Esophagus squamous epithelium (tissue), 5 donors: Measurements from ENCODE around the gene ADAMTS13. TPM values are rescaled to one million over a fixed set of nuclear protein-coding genes. Genes with fewer than 3 reads are reported as not detected.
"Not testable (repeated sequence)": the region's sequence is repeated elsewhere in the genome, so short reads cannot be mapped to it uniquely, and the experiment has no call there.

Experiments
- DNase-seq: peaks from one replicate; lab custom pipeline; 2025; lab: John Stamatoyannopoulos, UW
- H3K27ac ChIP-seq, 4 donors: fragments of 200-600 bp; sonication (generic); one replicate each; pipeline ENCODE4 v1.5.1; 2016 to 2019; ENCODE audit warnings: mild to moderate bottlenecking in 1 of 4
- H3K27me3 ChIP-seq, 4 donors: fragments of 200-600 bp; sonication (generic); 1 replicate in 3 of 4; 2 replicates in 1 of 4; pipeline versions ENCODE4 v1.5.1 to v1.6.0; 2017 to 2021; ENCODE audit warnings: antibody characterized with exemption in 1 of 4
- H3K36me3 ChIP-seq, 3 donors: fragments of 200-600 bp; sonication (generic); one replicate each; pipeline ENCODE4 v1.5.1; 2016 to 2019
- H3K4me1 ChIP-seq, 3 donors: fragments of 200-600 bp; sonication (generic); one replicate each; pipeline ENCODE4 v1.5.1; 2017 to 2019
- H3K4me3 ChIP-seq, 4 donors: fragments of 200-600 bp; sonication (generic); 1 replicate in 3 of 4; 2 replicates in 1 of 4; pipeline ENCODE4 v1.5.1; 2016 to 2019; ENCODE audit warnings: mild to moderate bottlenecking in 2 of 4, moderate library complexity in 1 of 4
- H3K9me3 ChIP-seq, 3 donors: fragments of 200-600 bp; sonication (generic); one replicate each; pipeline ENCODE4 v1.5.1; 2016 to 2019
- POLR2A ChIP-seq, 4 donors: fragments of 450-650 bp; IDR thresholded peaks; one replicate each; pipeline ENCODE4 v1.6.1; 2017; ENCODE audit warnings: antibody characterized with exemption in 4 of 4, mild to moderate bottlenecking in 4 of 4, moderate library complexity in 3 of 4
- WGBS, 2 donors: methylation state at CpG; one replicate each; pipeline ENCODE4 v1.1.5; 2018; 5-methylcytosine and 5-hydroxymethylcytosine counted together
- intact Hi-C: fragments of 100-400 bp; cut with DNase I; formaldehyde crosslinking; loops from one replicate; pipeline ENCODE4 v1.15.0; 2022
- total RNA-seq, 4 donors: library from RNA; depleted of rRNA; stranded (reverse); fragments of >200 nt; gene quantifications; one replicate each; pipeline ENCODE4 v1.1.0, GENCODE V29; 2016
- TF ChIP-seq, protein P1 (sequence below), 6 experiments: fragments of 450-650 bp in 4 of 6; fragments of 200-600 bp in 2 of 6; sonication (generic) in 2 of 6; IDR thresholded peaks; one replicate each; pipeline ENCODE4 v1.5.1; 2016 to 2019; ENCODE audit warnings: antibody characterized with exemption in 6 of 6, mild to moderate bottlenecking in 4 of 6, moderate library complexity in 4 of 6
- donor health status: DM: yes; HTN: yes; CAD: no.

The ADAMTS13 gene
- total RNA-seq, 4 donors from 2014 or later = 0.21 to 2.5 (median 0.33) TPM

DNA sequence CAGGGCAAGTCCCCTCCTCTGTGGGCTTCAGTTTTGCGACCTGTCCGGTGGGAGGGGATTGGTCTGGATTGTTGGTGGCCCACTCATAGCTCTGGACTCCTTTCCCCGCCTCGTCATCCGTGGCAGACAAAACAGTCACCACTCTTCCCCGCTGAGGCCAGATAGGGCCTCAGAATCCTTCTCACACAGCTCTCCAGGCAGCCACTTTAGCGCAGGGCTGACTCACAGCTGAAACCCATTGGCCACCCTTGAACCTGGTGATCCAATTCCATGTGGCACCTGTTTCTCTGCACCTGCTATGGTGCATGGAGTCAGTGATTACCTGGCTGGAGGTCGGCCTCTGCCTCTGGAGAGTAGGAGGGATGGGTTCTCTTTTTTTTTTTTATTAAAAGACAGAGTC is 21.8 kb downstream of the ADAMTS13 start:
- no peak overlapping the region for H3K27ac ChIP-seq
- TF ChIP-seq, protein P1, sequence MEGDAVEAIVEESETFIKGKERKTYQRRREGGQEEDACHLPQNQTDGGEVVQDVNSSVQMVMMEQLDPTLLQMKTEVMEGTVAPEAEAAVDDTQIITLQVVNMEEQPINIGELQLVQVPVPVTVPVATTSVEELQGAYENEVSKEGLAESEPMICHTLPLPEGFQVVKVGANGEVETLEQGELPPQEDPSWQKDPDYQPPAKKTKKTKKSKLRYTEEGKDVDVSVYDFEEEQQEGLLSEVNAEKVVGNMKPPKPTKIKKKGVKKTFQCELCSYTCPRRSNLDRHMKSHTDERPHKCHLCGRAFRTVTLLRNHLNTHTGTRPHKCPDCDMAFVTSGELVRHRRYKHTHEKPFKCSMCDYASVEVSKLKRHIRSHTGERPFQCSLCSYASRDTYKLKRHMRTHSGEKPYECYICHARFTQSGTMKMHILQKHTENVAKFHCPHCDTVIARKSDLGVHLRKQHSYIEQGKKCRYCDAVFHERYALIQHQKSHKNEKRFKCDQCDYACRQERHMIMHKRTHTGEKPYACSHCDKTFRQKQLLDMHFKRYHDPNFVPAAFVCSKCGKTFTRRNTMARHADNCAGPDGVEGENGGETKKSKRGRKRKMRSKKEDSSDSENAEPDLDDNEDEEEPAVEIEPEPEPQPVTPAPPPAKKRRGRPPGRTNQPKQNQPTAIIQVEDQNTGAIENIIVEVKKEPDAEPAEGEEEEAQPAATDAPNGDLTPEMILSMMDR (IDR thresholded peaks at IDR 0.05) = no peak
- no peak for TF ChIP-seq POLR2A (IDR thresholded peaks at IDR 0.05)
- peaks cover 0 to 4% (median 0%) of the 10 kb centered on the region in 4 donors for H3K27me3 ChIP-seq
- H3K4me3 ChIP-seq = no peak overlapping the region
- WGBS, 2 donors = 67 to 79% methylated on average over 8 of the region's 8 CpGs
- H3K9me3 ChIP-seq = no peaks in the 10 kb centered on the region
- no peaks in the 10 kb centered on the region for H3K4me1 ChIP-seq
- intact Hi-C loops = no loop called here
- DNase-seq = no peak
- no peaks in the 10 kb centered on the region for H3K36me3 ChIP-seq

- Histone ChIP-seq H3K27me3 (peaks cover 0 to 4% (median 0%) of the 10 kb centered on the region in 4 donors), H3K36me3 (no peaks in the 10 kb centered on the region), H3K27ac (no peak overlapping the region), H3K9me3 (no peaks in the 10 kb centered on the region), H3K4me3 (no peak overlapping the region), H3K4me1 (peaks cover 0 to 10% (median 0%) of the 10 kb centered on the region in 3 donors)
- TF ChIP-seq POLR2A (IDR thresholded peaks at IDR 0.05) = no peak
- TF ChIP-seq, protein P1 (IDR thresholded peaks at IDR 0.05) = no peak
- intact Hi-C loops = no loop called here
- 32 to 77% methylated on average over 4 to 11 of the region's 23 CpGs for WGBS, 2 donors
- DNase-seq = no peak
Measured at GRCh38 chr9:133445293-133445969, 23.3 kb downstream of the ADAMTS13 start.

GRCh38 chr9:133448487-133448972 is 26.4 kb downstream of the ADAMTS13 start:
- Histone ChIP-seq H3K36me3 (no peaks in the 10 kb centered on the region), H3K27me3 (peaks cover 0 to 4% (median 0%) of the 10 kb centered on the region in 4 donors), H3K27ac (no peak overlapping the region), H3K9me3 (no peaks in the 10 kb centered on the region), H3K4me3 (no peak overlapping the region), H3K4me1 (peaks cover 0 to 10% (median 0%) of the 10 kb centered on the region in 3 donors)
- no peak for DNase-seq
- TF ChIP-seq, protein P1 (IDR thresholded peaks at IDR 0.05) = no peak
- no peak for TF ChIP-seq POLR2A (IDR thresholded peaks at IDR 0.05)
- intact Hi-C loops = no loop called here
- WGBS, 2 donors = 64 to 81% methylated on average over 3 to 6 of the region's 13 CpGs

- intact Hi-C loops = no loop called here
- Histone ChIP-seq H3K4me3 (no peak overlapping the region), H3K4me1 (peaks cover 0 to 10% (median 0%) of the 10 kb centered on the region in 3 donors), H3K27me3 (peaks cover 0 to 4% (median 0%) of the 10 kb centered on the region in 4 donors), H3K9me3 (no peaks in the 10 kb centered on the region), H3K27ac (no peak overlapping the region), H3K36me3 (no peaks in the 10 kb centered on the region)
- 48 to 67% methylated on average over 4 to 5 of the region's 12 CpGs for WGBS, 2 donors
- no peak for TF ChIP-seq POLR2A (IDR thresholded peaks at IDR 0.05)
- TF ChIP-seq, protein P1 (IDR thresholded peaks at IDR 0.05) = peak in 2 of 6 experiments; percentile 16 to 30
- no peak for DNase-seq
Measured at GRCh38 chr9:133449760-133450159, 27.6 kb downstream of the ADAMTS13 start.

GRCh38 chr9:133451865-133452264 is 29.7 kb downstream of the ADAMTS13 start:
- H3K36me3 ChIP-seq, H3K27me3 ChIP-seq, H3K27ac ChIP-seq, H3K9me3 ChIP-seq, DNase-seq, H3K4me3 ChIP-seq, intact Hi-C loops: not testable (repeated sequence)
- 89 to 91% methylated on average over 5 of the region's 5 CpGs for WGBS, 2 donors
- H3K4me1 ChIP-seq = peaks cover 0 to 14% (median 2%) of the 10 kb centered on the region in 3 donors
